ENCODE results near the gene BPIFB3. TPM values are rescaled to one million over a fixed set of nuclear protein-coding genes. Genes with fewer than 3 reads are reported as not detected.
"Not testable (repeated sequence)": the region's sequence is repeated elsewhere in the genome, so short reads cannot be mapped to it uniquely, and the experiment has no call there.

Gene BPIFB3
- total RNA-seq, 1 donor from 2014 or later = not detected

DNA sequence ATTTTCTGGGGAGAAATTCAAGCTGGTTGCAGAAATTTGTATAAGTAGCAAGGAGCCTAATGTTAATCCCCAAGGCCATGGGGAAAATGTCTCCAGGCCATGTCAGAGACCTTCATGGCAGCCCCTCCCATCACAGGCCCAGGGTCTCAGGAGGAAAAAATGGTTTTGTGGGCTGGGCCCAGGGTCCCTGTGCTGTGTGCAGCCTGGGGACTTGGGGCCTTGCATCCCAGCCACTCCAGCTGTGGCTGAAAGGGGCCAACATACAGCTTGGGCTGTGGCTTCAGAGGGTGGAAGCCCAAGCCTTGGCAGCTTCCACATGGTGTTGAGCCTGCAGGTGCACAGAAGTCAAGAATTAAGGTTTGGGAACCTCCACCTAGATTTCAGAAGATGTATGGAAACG lies 68.6 kb downstream of the BPIFB3 start:
- DNase-seq = not testable (repeated sequence)

Other genes with a start within 250 kb of the BPIFB3 start
- gene MAPRE1, start 233.9 kb upstream of the BPIFB3 start, total RNA-seq = 109 TPM
- gene EFCAB8, start 195.0 kb upstream of the BPIFB3 start, total RNA-seq = not detected
- gene SUN5, start 49.5 kb upstream of the BPIFB3 start, total RNA-seq = not detected
- gene BPIFB2, start 46.2 kb upstream of the BPIFB3 start, total RNA-seq = 0.31 TPM
- not detected for gene BPIFB6, start 22.3 kb upstream of the BPIFB3 start, total RNA-seq
- gene BPIFB4, start 25.7 kb downstream of the BPIFB3 start, total RNA-seq = not detected
- gene BPIFA2, start 114.3 kb downstream of the BPIFB3 start, total RNA-seq = not detected
- not detected for gene BPIFA3, start 163.4 kb downstream of the BPIFB3 start, total RNA-seq
- gene BPIFA1, start 182.1 kb downstream of the BPIFB3 start, total RNA-seq = not detected
- not detected for gene BPIFB1, start 229.3 kb downstream of the BPIFB3 start, total RNA-seq

All from occipital lobe (tissue), 2 donors.